ENCODE results near the gene TEC.

- no peak for TF ChIP-seq POLR2A (IDR thresholded peaks at IDR 0.05)
- TF ChIP-seq CTCF (IDR thresholded peaks at IDR 0.05), result no peak
These were observed 169.4 kb downstream of the TEC start for GRCh38 chr4:48100256-48100655.
